ENCODE results near the gene UBE2R2. TPM values are rescaled to one million over a fixed set of nuclear protein-coding genes. Genes with fewer than 3 reads are reported as not detected.

UBE2R2 gene
- total and polyA plus RNA-seq, 2 donors (not counting 3 experiments of a cell fraction or from before 2014, with no cell fraction given) = 23.9 to 54.3 TPM

- Histone ChIP-seq H3K9me1 (replicated peaks; ENCODE audit: control insufficient read depth, extremely low read depth, insufficient read depth, low read length) (no peaks in the 10 kb centered on the region), H3K36me3 (ENCODE audit: control insufficient read depth in 2 of 2, extremely low read depth in 1 of 2, insufficient read depth in 2 of 2, low read length in 2 of 2) (peaks cover 20 to 73% of the 10 kb centered on the region in 2 experiments), H3K9ac (replicated peaks; ENCODE audit: extremely low read depth, insufficient read depth, low read length) (no peak overlapping the region), H3K4me2 (ENCODE audit: insufficient read depth, low read length) (no peak overlapping the region), H3K27me3 (ENCODE audit: control insufficient read depth in 2 of 2, insufficient read depth in 2 of 2, low read length in 2 of 2) (no peaks in the 10 kb centered on the region), H3K4me1 (ENCODE audit: control insufficient read depth, extremely low read depth, insufficient read depth, low read length) (no peaks in the 10 kb centered on the region), H3K79me2 (ENCODE audit: control insufficient read depth, insufficient read depth, low read length) (peaks cover 2% of the 10 kb centered on the region), H3K4me3 (replicated peaks in 1 of 3; ENCODE audit: insufficient read depth in 1 of 3, low read depth in 1 of 3, low read length in 3 of 3) (no peak overlapping the region), H3K27ac (ENCODE audit: insufficient read depth, low read depth, low read length) (no peak overlapping the region), H4K20me1 (replicated peaks; ENCODE audit: control insufficient read depth, extremely low read depth, insufficient read depth, low read length) (no peaks in the 10 kb centered on the region), H2AFZ (ENCODE audit: low read depth, low read length) (no peak overlapping the region), H3K9me3 (replicated peaks; ENCODE audit: control insufficient read depth, insufficient read depth, low read length) (no peaks in the 10 kb centered on the region)
- dilution Hi-C loops (cut with MboI; ENCODE audit: extremely low pct_ligation_motif_present, low sequenced_read_pairs) (no loop called here), intact Hi-C loops (cut with micrococcal nuclease) (no loop called here)
- no TSS peak for BruUV-seq (replicated peaks)
- TF ChIP-seq POLR2AphosphoS5 (IDR thresholded peaks at IDR 0.05; ENCODE audit: insufficient read depth, low read depth, low read length) (no peak), EZH2 (IDR thresholded peaks at IDR 0.05; ENCODE audit: borderline replicate concordance, low read depth, low read length, severe bottlenecking) (no peak), JUN (IDR thresholded peaks at IDR 0.05; ENCODE audit: borderline replicate concordance, insufficient read depth, insufficient read length, low read depth) (no peak), MYC (IDR thresholded peaks at IDR 0.05; ENCODE audit: low read depth, low read length) (no peak), FOS (IDR thresholded peaks at IDR 0.05; ENCODE audit: borderline replicate concordance, insufficient read depth, low read length) (no peak), GATA2 (IDR thresholded peaks at IDR 0.05; ENCODE audit: insufficient read depth, insufficient read length, low read depth, low read length) (no peak), MAX (IDR thresholded peaks at IDR 0.05; ENCODE audit: insufficient read depth, insufficient read length) (no peak), POLR2A (IDR thresholded peaks at IDR 0.05; ENCODE audit: low read depth, low read length) (no peak)
- TF ChIP-seq, protein P1, sequence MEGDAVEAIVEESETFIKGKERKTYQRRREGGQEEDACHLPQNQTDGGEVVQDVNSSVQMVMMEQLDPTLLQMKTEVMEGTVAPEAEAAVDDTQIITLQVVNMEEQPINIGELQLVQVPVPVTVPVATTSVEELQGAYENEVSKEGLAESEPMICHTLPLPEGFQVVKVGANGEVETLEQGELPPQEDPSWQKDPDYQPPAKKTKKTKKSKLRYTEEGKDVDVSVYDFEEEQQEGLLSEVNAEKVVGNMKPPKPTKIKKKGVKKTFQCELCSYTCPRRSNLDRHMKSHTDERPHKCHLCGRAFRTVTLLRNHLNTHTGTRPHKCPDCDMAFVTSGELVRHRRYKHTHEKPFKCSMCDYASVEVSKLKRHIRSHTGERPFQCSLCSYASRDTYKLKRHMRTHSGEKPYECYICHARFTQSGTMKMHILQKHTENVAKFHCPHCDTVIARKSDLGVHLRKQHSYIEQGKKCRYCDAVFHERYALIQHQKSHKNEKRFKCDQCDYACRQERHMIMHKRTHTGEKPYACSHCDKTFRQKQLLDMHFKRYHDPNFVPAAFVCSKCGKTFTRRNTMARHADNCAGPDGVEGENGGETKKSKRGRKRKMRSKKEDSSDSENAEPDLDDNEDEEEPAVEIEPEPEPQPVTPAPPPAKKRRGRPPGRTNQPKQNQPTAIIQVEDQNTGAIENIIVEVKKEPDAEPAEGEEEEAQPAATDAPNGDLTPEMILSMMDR (IDR thresholded peaks at IDR 0.05; ENCODE audit: extremely low read depth in 1 of 2, insufficient read depth in 1 of 2, low read depth in 1 of 2, low read length in 2 of 2) = no peak
- FAIRE-seq (no peak), DNase-seq (ENCODE audit: low read depth, low spot score) (no peak)
- POLR2A ChIA-PET = no interaction called here
- CTCF ChIA-PET = interaction anchor here (0.5 to 4.3 kb wide), 3 partner anchors 82 to 213 kb away, joined by 3 to 74 read pairs (median 4); no protein-coding TSS in a partner anchor
Measured at GRCh38 chr9:33926746-33927485, 110.0 kb downstream of the UBE2R2 start.
